GM12878 (cell line): Measurements from ENCODE around the gene GPR62. TPM values are rescaled to one million over a fixed set of nuclear protein-coding genes. Genes with fewer than 3 reads are reported as not detected.

ENCODE experiments used
- ATAC-seq: fragments of 200-7000 bp; cut with Tn5 transposase; 3 replicates; pipeline ENCODE4 v1.9.1; 2020; ENCODE audit warnings: mild to moderate bottlenecking, moderate library complexity
- BruUV-seq: library from RNA; stranded (reverse); fragments of 400-500 nt; replicated peaks from 2 replicates; lab custom pipeline; 2021; lab: Mats Ljungman, UMichigan
- CTCF ChIA-PET: fragments of 300-600 bp; sonication (Branson Sonifier 250); formaldehyde crosslinking; extraction: SDS; loops from one replicate; lab custom pipeline; 2021; ENCODE audit warnings: inconsistent platforms; lab: Yijun Ruan, JAX
- POLR2A ChIA-PET: fragments of 350-600 bp; formaldehyde crosslinking; extraction: SDS; loops from one replicate; lab custom pipeline; 2021; ENCODE audit warnings: inconsistent platforms; lab: Charles Lee
- RAD21 ChIA-PET: fragments of 300-600 bp; sonication (Branson Sonifier 250); formaldehyde crosslinking; loops from one replicate; lab custom pipeline; 2023; ENCODE audit warnings: antibody characterized with exemption; ENCODE audit not compliant: unreplicated experiment; lab: Charles Lee
- SMC1A ChIA-PET: fragments of 300-600 bp; sonication (Branson Sonifier 250); formaldehyde crosslinking; loops from one replicate; lab custom pipeline; 2023; ENCODE audit not compliant: unreplicated experiment, uncharacterized antibody; lab: Charles Lee
- DNase-seq: peaks from one replicate; pipeline ENCODE4 v3.0.0-alpha.2; 2011; ENCODE audit warnings: low read depth, low spot score
- FAIRE-seq: peaks from 3 replicates; lab custom pipeline; 2011; peaks lifted over from hg19 to GRCh38; lab: Jason Lieb, UNC
- H2AFZ ChIP-seq: 2 replicates; pipeline ENCODE4 v1.6.0; 2011; ENCODE audit warnings: low read depth, low read length, control low read depth; ENCODE audit not compliant: control insufficient read depth
- H3K27ac ChIP-seq: 2 replicates; pipeline ENCODE4 v1.5.1; 2011; ENCODE audit warnings: control low read depth; ENCODE audit not compliant: control insufficient read depth, insufficient read depth
- H3K27me3 ChIP-seq, 2 experiments: replicated peaks in 1 of 2; 2 replicates each; pipeline versions ENCODE4 v1.6.0 to v1.6.1; 2011; ENCODE audit warnings: low read length in 1 of 2; ENCODE audit not compliant: control insufficient read depth in 2 of 2, insufficient read depth in 2 of 2
- H3K36me3 ChIP-seq, 2 experiments: 2 replicates each; pipeline ENCODE4 v1.5.1; 2011; ENCODE audit warnings: low read length in 1 of 2; ENCODE audit not compliant: control insufficient read depth in 2 of 2, insufficient read depth in 2 of 2
- H3K4me1 ChIP-seq: 2 replicates; pipeline ENCODE4 v1.6.1; 2011; ENCODE audit warnings: mild to moderate bottlenecking, low read length, moderate library complexity, mixed read lengths; ENCODE audit not compliant: control insufficient read depth, insufficient read depth
- H3K4me2 ChIP-seq: 2 replicates; pipeline ENCODE4 v1.6.0; 2011; ENCODE audit warnings: control low read depth; ENCODE audit not compliant: control insufficient read depth, insufficient read depth
- H3K4me3 ChIP-seq: fragments of 200-600 bp; sonication (generic); 2 replicates; pipeline ENCODE4 v1.5.1; 2016
- H3K79me2 ChIP-seq: 2 replicates; pipeline ENCODE4 v1.6.0; 2011; ENCODE audit warnings: low read length; ENCODE audit not compliant: control insufficient read depth, insufficient read depth
- H3K9ac ChIP-seq: 2 replicates; pipeline ENCODE4 v1.8.0; 2011; ENCODE audit warnings: low read length, control low read depth, mixed read lengths; ENCODE audit not compliant: control insufficient read depth, insufficient read depth
- H3K9me3 ChIP-seq: replicated peaks from 3 replicates; pipeline ENCODE4 v1.5.1; 2011; ENCODE audit warnings: mild to moderate bottlenecking, low read length; ENCODE audit not compliant: control insufficient read depth, insufficient read depth
- H4K20me1 ChIP-seq: 2 replicates; pipeline ENCODE4 v1.6.0; 2011; ENCODE audit not compliant: control insufficient read depth, insufficient read depth
- BACH1 ChIP-seq: fragments of 450-650 bp; IDR thresholded peaks from 2 replicates; pipeline ENCODE4 v1.6.1; 2017; ENCODE audit warnings: mild to moderate bottlenecking, borderline replicate concordance
- DPF2 ChIP-seq: fragments of 450-650 bp; IDR thresholded peaks from 2 replicates; pipeline ENCODE4 v1.6.1; 2017; ENCODE audit warnings: mild to moderate bottlenecking
- GATAD2B ChIP-seq: fragments of 450-650 bp; conservative IDR thresholded peaks from 2 replicates; pipeline ENCODE4 v1.6.1; 2017; ENCODE audit warnings: low read depth, mild to moderate bottlenecking, moderate library complexity
- LARP7 ChIP-seq: fragments of 450-650 bp; IDR thresholded peaks from 2 replicates; pipeline ENCODE4 v1.6.1; 2017; ENCODE audit warnings: mild to moderate bottlenecking
- WGBS: methylation state at CpG from one replicate; pipeline ENCODE4 v1.1.6; 2016; ENCODE audit warnings: low lambda C conversion rate; ENCODE audit not compliant: insufficient replicate concordance, insufficient coverage; ENCODE audit errors: missing lambda C conversion rate; 5-methylcytosine and 5-hydroxymethylcytosine counted together
- in situ Hi-C: fragments of 300-500 bp; cut with MboI; formaldehyde crosslinking; loops from 9 replicates; pipeline ENCODE4 v1.14.3; 2018; ENCODE audit warnings: mixed read lengths
- intact Hi-C: fragments of 100-400 bp; cut with micrococcal nuclease; formaldehyde crosslinking; loops from one replicate; pipeline ENCODE4 v1.14.2; 2022; ENCODE audit not compliant: unreplicated experiment
- polyA plus RNA-seq, 11 experiments: library from polyadenylated mRNA; depleted of rRNA in 4 of 11; unstranded in 6 of 11; stranded (reverse) in 5 of 11; fragments of >200 nt; fragmentation: Nextera tagmentation in 4 of 11; fragmentation: Illumina TruSeq in 1 of 11; extraction: Ambion mirVana in 4 of 11; extraction: Trizol in 1 of 11; gene quantifications; 1 replicate in 1 of 11; 2 replicates in 10 of 11; pipeline versions ENCODE4 v1.2.1 to v1.2.3, GENCODE V29; 2011 to 2016; ENCODE audit warnings: inconsistent platforms in 2 of 11, missing spikeins in 2 of 11, low read depth in 1 of 11
- total RNA-seq, 4 experiments: library from RNA; depleted of rRNA in 3 of 4; stranded (reverse); fragments of >200 nt in 3 of 4; fragmentation: Illumina TruSeq in 1 of 4; extraction: Trizol in 1 of 4; gene quantifications; 2 replicates each; pipeline versions ENCODE4 v1.2.1 to v1.2.3, GENCODE V29; 2013 to 2021

GPR62 gene
- total and polyA plus RNA-seq, 10 of the 15 experiments (the other 5 are each of a cell fraction or from before 2014, with no cell fraction given), result not detected

DNA sequence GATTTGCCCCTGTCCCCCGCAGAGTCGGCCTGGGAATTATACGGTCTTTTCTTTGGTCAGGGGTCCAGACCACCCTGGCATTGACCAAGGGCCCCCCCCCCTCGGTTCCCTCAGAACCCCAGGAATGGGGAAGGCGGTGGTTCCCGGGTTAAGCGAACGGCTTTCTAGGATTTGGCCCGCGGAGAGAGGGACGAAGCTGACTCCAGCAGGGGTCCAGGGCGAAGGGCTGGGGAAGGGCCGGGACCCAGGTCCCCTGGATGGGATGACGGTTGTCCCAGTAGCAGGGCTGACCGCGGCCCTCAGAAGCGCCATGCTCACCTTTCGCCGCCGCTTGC lies 13.8 kb upstream of the GPR62 start:
- in situ Hi-C loops (no loop called here), intact Hi-C loops (no loop called here)
- CTCF ChIA-PET, result interaction anchor here (0.6 to 4.8 kb wide), 22 partner anchors 13 to 556 kb away, joined by 3 to 79 read pairs (median 4); partner anchors contain the start of genes ABHD14A, ABHD14B, ACY1 and DUSP7
- Histone ChIP-seq H3K9me3 (no peaks in the 10 kb centered on the region), H3K4me3 (peak overlapping the region; percentile 96), H3K79me2 (peaks cover 32% of the 10 kb centered on the region)
- no peak for FAIRE-seq
- TF ChIP-seq LARP7 (0 out of 2 replicates have a peak, but pooled peaks have one; percentile 19), BACH1 (0 out of 2 replicates have a peak, but pooled peaks have one; percentile 36), DPF2 (peak; percentile 40; the same call in 1 of the 2 replicates), GATAD2B (no peak)
- TF ChIP-seq, all 136 proteins: peak for 3
- Histone ChIP-seq H3K9ac (peak overlapping the region; percentile 82), H3K4me2 (peak overlapping the region; percentile 72), H2AFZ (peak overlapping the region; percentile 40; the same call in 1 of the 2 replicates), H3K27me3 (no peaks in the 10 kb centered on the region), H3K4me1 (peaks cover 11% of the 10 kb centered on the region), H3K36me3 (peaks cover 9 to 18% of the 10 kb centered on the region in 2 experiments; a peak in 3 of 4 replicates), H3K27ac (peak overlapping the region; percentile 65), H4K20me1 (no peaks in the 10 kb centered on the region)
- WGBS, result 2% methylated on average over 20 of the region's 20 CpGs
- ATAC-seq (no peak), DNase-seq (no peak)
- SMC1A ChIA-PET, result interaction anchor here (0.6 to 2.6 kb wide), 10 partner anchors 9 to 952 kb away, joined by 3 to 33 read pairs (median 4); partner anchors contain the start of genes ABHD14A, ABHD14B and RPL29
- RAD21 ChIA-PET, result interaction anchor here (0.6 to 4.2 kb wide), 19 partner anchors 12 to 1381 kb away, joined by 3 to 34 read pairs (median 3); partner anchors contain the start of genes ABHD14A, ABHD14B, ACY1 and DUSP7
- POLR2A ChIA-PET, result interaction anchor here (0.5 to 3.0 kb wide), 7 partner anchors 21 to 284 kb away, joined by 3 to 24 read pairs (median 3); partner anchors contain the start of genes ABHD14A, ABHD14B, ACY1 and RPL29
- BruUV-seq, result no TSS peak
